RWPE2 (cell line): ENCODE data around the gene C14orf93.

ENCODE experiments used
- ATAC-seq: fragments of 200-7000 bp; cut with Tn5 transposase; 3 replicates; pipeline ENCODE4 v1.9.1; 2021; ENCODE audit warnings: low read depth
- DNase-seq: peaks from one replicate; pipeline ENCODE4 v3.0.0-alpha.2; 2020; ENCODE audit warnings: low spot score
- H3K27ac ChIP-seq: fragments of 450-650 bp; 2 replicates; pipeline ENCODE4 v1.5.1; 2017; ENCODE audit warnings: mild to moderate bottlenecking; ENCODE audit not compliant: poor library complexity, severe bottlenecking
- H3K27me3 ChIP-seq: fragments of 250-450 bp; sonication (Bioruptor Pico); 2 replicates; pipeline ENCODE4 v1.5.1; 2021; ENCODE audit warnings: mild to moderate bottlenecking, moderate library complexity; ENCODE audit not compliant: insufficient read depth, poor library complexity, severe bottlenecking
- H3K36me3 ChIP-seq: fragments of 250-450 bp; sonication (Bioruptor Pico); 2 replicates; pipeline ENCODE4 v1.5.1; 2020; ENCODE audit warnings: low read depth, mild to moderate bottlenecking, moderate library complexity
- H3K4me1 ChIP-seq: fragments of 250-450 bp; sonication (Bioruptor Pico); 2 replicates; pipeline ENCODE4 v1.5.1; 2021; ENCODE audit warnings: mild to moderate bottlenecking, moderate library complexity; ENCODE audit not compliant: insufficient read depth, poor library complexity, severe bottlenecking
- H3K4me3 ChIP-seq: fragments of 250-450 bp; sonication (Bioruptor Pico); 2 replicates; pipeline ENCODE4 v1.5.1; 2021; ENCODE audit warnings: mild to moderate bottlenecking, moderate library complexity; ENCODE audit not compliant: severe bottlenecking
- H3K9me3 ChIP-seq: fragments of 250-450 bp; sonication (Bioruptor Pico); 2 replicates; pipeline ENCODE4 v1.5.1; 2021; ENCODE audit warnings: mild to moderate bottlenecking, moderate library complexity; ENCODE audit not compliant: severe bottlenecking
- CTCF ChIP-seq: fragments of 450-650 bp; IDR thresholded peaks from one replicate; pipeline ENCODE4 v1.5.1; 2017; ENCODE audit warnings: mild to moderate bottlenecking, moderate library complexity; ENCODE audit not compliant: poor library complexity, severe bottlenecking

The C14orf93 gene

GRCh38 chr14:23009939-23010726, at the start of gene C14orf93:
TSS of gene C14orf93 (minus strand) at chr14:23010143. CDS start at chr14:22999023, 11,120 bp downstream.
- H3K27me3 ChIP-seq = no peaks in the 10 kb centered on the region
- TF ChIP-seq CTCF = no peak
- peak; percentile 28 for ATAC-seq
- peak within 1 kb of the TSS; percentile 67 for H3K27ac ChIP-seq
- H3K4me3 ChIP-seq = peak within 1 kb of the TSS; percentile 50
- peak; percentile 85 for DNase-seq
- no peaks in the 10 kb centered on the region for H3K36me3 ChIP-seq
- H3K9me3 ChIP-seq = no peaks in the 10 kb centered on the region
- H3K4me1 ChIP-seq = peaks cover 30% of the 10 kb centered on the region

GRCh38 chr14:23058654-23059504, 48.9 kb upstream of the C14orf93 start:
- Histone ChIP-seq H3K4me3 (no peak overlapping the region), H3K4me1 (peaks cover 13% of the 10 kb centered on the region), H3K36me3 (peaks cover 53% of the 10 kb centered on the region), H3K27ac (peak overlapping the region; percentile 73), H3K9me3 (no peaks in the 10 kb centered on the region), H3K27me3 (no peaks in the 10 kb centered on the region)
- peak; percentile 74 for DNase-seq
- no peak for ATAC-seq
- TF ChIP-seq CTCF = no peak

GRCh38 chr14:23057757-23058653, 48.1 kb upstream of the C14orf93 start:
- DNase-seq (peak; percentile 93), ATAC-seq (peak; percentile 63)
- Histone ChIP-seq H3K4me1 (peaks cover 13% of the 10 kb centered on the region), H3K9me3 (no peaks in the 10 kb centered on the region), H3K36me3 (peaks cover 44% of the 10 kb centered on the region), H3K4me3 (peak overlapping the region; percentile 76), H3K27me3 (no peaks in the 10 kb centered on the region), H3K27ac (peak overlapping the region; percentile 73)
- peak; percentile 99 for TF ChIP-seq CTCF

GRCh38 chr14:23056956-23057756, 47.2 kb upstream of the C14orf93 start, which contains the start of gene CDH24:
TSS of gene CDH24 (minus strand) at chr14:23057520. CDS start at chr14:23055733, 1,787 bp downstream.
- H3K4me1 ChIP-seq = peaks cover 6% of the 10 kb centered on the region
- no peak for TF ChIP-seq CTCF
- H3K4me3 ChIP-seq = peak within 1 kb of the TSS; percentile 76
- no peaks in the 10 kb centered on the region for H3K27me3 ChIP-seq
- peak; percentile 64 for ATAC-seq
- H3K36me3 ChIP-seq = peaks cover 35% of the 10 kb centered on the region
- H3K9me3 ChIP-seq = no peaks in the 10 kb centered on the region
- H3K27ac ChIP-seq = peak within 1 kb of the TSS; percentile 73
- DNase-seq = peak; percentile 89
